Dermis microvascular lymphatic vessel endothelial cell (primary cell): ENCODE results near the gene CYB5A. TPM values are rescaled to one million over a fixed set of nuclear protein-coding genes. Genes with fewer than 3 reads are reported as not detected.

Experiments
- DNase-seq, 2 donors: peaks; one replicate each; pipeline versions ENCODE4 v3.0.0 to v3.0.0-alpha.2; 2010; ENCODE audit warnings: low read depth in 2 of 2
- total RNA-seq: library from RNA; depleted of rRNA; stranded (reverse); fragments of >200 nt; gene quantifications from 2 replicates; pipeline ENCODE4 v1.2.1, GENCODE V29; 2014

Gene CYB5A
- total RNA-seq, 1 donor from 2014 or later = 32.3 TPM

GRCh38 chr18:74248595-74248994 lies 43.2 kb downstream of the CYB5A start:
- DNase-seq = no peak

GRCh38 chr18:74248189-74248588 lies 43.6 kb downstream of the CYB5A start:
- no peak for DNase-seq

- no peak for DNase-seq
Measured at GRCh38 chr18:74244554-74244953, 47.2 kb downstream of the CYB5A start.

GRCh38 chr18:74243127-74243526 lies 48.6 kb downstream of the CYB5A start:
- no peak for DNase-seq

GRCh38 chr18:74242438-74243096 lies 49.2 kb downstream of the CYB5A start:
- DNase-seq = no peak

- no peak for DNase-seq
Measured at GRCh38 chr18:74241970-74242369, 49.8 kb downstream of the CYB5A start.

GRCh38 chr18:74241426-74241825 lies 50.3 kb downstream of the CYB5A start:
- no peak for DNase-seq

- DNase-seq = no peak
Measured at GRCh38 chr18:74239567-74239966, 52.2 kb downstream of the CYB5A start.

GRCh38 chr18:74234326-74235171 lies 57.2 kb downstream of the CYB5A start:
- no peak for DNase-seq

GRCh38 chr18:74233933-74234325 lies 57.8 kb downstream of the CYB5A start:
- no peak for DNase-seq

- DNase-seq = no peak
Measured at GRCh38 chr18:74230922-74231714, 60.6 kb downstream of the CYB5A start.

GRCh38 chr18:74229891-74230290 lies 61.9 kb downstream of the CYB5A start:
- DNase-seq = no peak

- no peak for DNase-seq
Measured at GRCh38 chr18:74229005-74229404, 62.8 kb downstream of the CYB5A start.

- DNase-seq = no peak
Measured at GRCh38 chr18:74228312-74228711, 63.5 kb downstream of the CYB5A start.

- DNase-seq = no peak
Measured at GRCh38 chr18:74226666-74227065, 65.1 kb downstream of the CYB5A start.

GRCh38 chr18:74226156-74226555 lies 65.6 kb downstream of the CYB5A start:
- no peak for DNase-seq

- no peak for DNase-seq
Measured at GRCh38 chr18:74225193-74225840, 66.4 kb downstream of the CYB5A start.

- no peak for DNase-seq
Measured at GRCh38 chr18:74222710-74223494, 68.9 kb downstream of the CYB5A start.

GRCh38 chr18:74221081-74221480 lies 70.7 kb downstream of the CYB5A start:
- no peak for DNase-seq

- no peak for DNase-seq
Measured at GRCh38 chr18:74219056-74219455, 72.7 kb downstream of the CYB5A start.
